Astrocyte (in vitro differentiated cells and primary cell): ENCODE results near the gene CMTM4. TPM values are rescaled to one million over a fixed set of nuclear protein-coding genes. Genes with fewer than 3 reads are reported as not detected.

ENCODE experiments used
- DNase-seq: peaks from one replicate; pipeline ENCODE4 v3.0.0-alpha.2; 2010; ENCODE audit warnings: low read depth
- FAIRE-seq: peaks from 2 replicates; lab custom pipeline; 2011; peaks lifted over from hg19 to GRCh38; lab: Jason Lieb, UNC
- H2AFZ ChIP-seq: 2 replicates; pipeline ENCODE4 v1.6.0; 2012; ENCODE audit warnings: low read depth, low read length, inconsistent platforms
- H3K27ac ChIP-seq: 2 replicates; pipeline ENCODE4 v1.5.1; 2011; ENCODE audit warnings: low read depth, low read length, inconsistent platforms
- H3K27me3 ChIP-seq: 2 replicates; pipeline ENCODE4 v1.6.0; 2011; ENCODE audit warnings: low read length, inconsistent platforms; ENCODE audit not compliant: insufficient read depth
- H3K36me3 ChIP-seq: 2 replicates; pipeline ENCODE4 v1.5.1; 2011; ENCODE audit warnings: low read length, inconsistent platforms; ENCODE audit not compliant: insufficient read depth
- H3K4me1 ChIP-seq: 2 replicates; pipeline ENCODE4 v1.5.1; 2011; ENCODE audit warnings: low read length, inconsistent platforms; ENCODE audit not compliant: insufficient read depth
- H3K4me2 ChIP-seq: 2 replicates; pipeline ENCODE4 v1.6.0; 2012; ENCODE audit warnings: low read length, inconsistent platforms
- H3K4me3 ChIP-seq: 2 replicates; pipeline ENCODE4 v1.5.1; 2011; ENCODE audit warnings: low read depth, mild to moderate bottlenecking, low read length, inconsistent platforms; ENCODE audit not compliant: insufficient read depth
- H3K79me2 ChIP-seq: 2 replicates; pipeline ENCODE4 v1.6.0; 2012; ENCODE audit warnings: mild to moderate bottlenecking, low read length, inconsistent platforms; ENCODE audit not compliant: insufficient read depth
- H3K9ac ChIP-seq: 2 replicates; pipeline ENCODE4 v1.6.0; 2012; ENCODE audit warnings: mild to moderate bottlenecking, low read length, inconsistent platforms
- H3K9me3 ChIP-seq: 2 replicates; pipeline ENCODE4 v1.5.1; 2012; ENCODE audit warnings: low read depth, mild to moderate bottlenecking, low read length, inconsistent platforms; ENCODE audit not compliant: insufficient read depth
- H4K20me1 ChIP-seq: 2 replicates; pipeline ENCODE4 v1.6.0; 2012; ENCODE audit warnings: low read length, inconsistent platforms; ENCODE audit not compliant: insufficient read depth
- H3K27ac Mint-ChIP-seq: one replicate; pipeline ENCODE4 v1.8.0; 2021; ENCODE audit warnings: mild to moderate bottlenecking, mixed read lengths; ENCODE audit not compliant: unreplicated experiment
- H3K27me3 Mint-ChIP-seq: one replicate; pipeline ENCODE4 v1.8.0; 2021; ENCODE audit warnings: low read depth, mixed read lengths; ENCODE audit not compliant: unreplicated experiment
- H3K36me3 Mint-ChIP-seq: one replicate; pipeline ENCODE4 v1.8.0; 2021; ENCODE audit warnings: low read depth, mixed read lengths; ENCODE audit not compliant: unreplicated experiment
- H3K4me1 Mint-ChIP-seq: one replicate; pipeline ENCODE4 v1.8.0; 2021; ENCODE audit warnings: low read depth, mixed read lengths; ENCODE audit not compliant: unreplicated experiment
- H3K4me3 Mint-ChIP-seq: one replicate; pipeline ENCODE4 v1.8.0; 2021; ENCODE audit warnings: mild to moderate bottlenecking, moderate library complexity, mixed read lengths; ENCODE audit not compliant: unreplicated experiment
- H3K9me3 Mint-ChIP-seq: one replicate; pipeline ENCODE4 v1.8.0; 2021; ENCODE audit warnings: mild to moderate bottlenecking, mixed read lengths; ENCODE audit not compliant: unreplicated experiment
- CTCF ChIP-seq: IDR thresholded peaks from 2 replicates; pipeline ENCODE4 v1.5.1; 2011; ENCODE audit warnings: low read depth, mild to moderate bottlenecking, inconsistent platforms, low read length, moderate library complexity; ENCODE audit not compliant: insufficient read depth
- EZH2 ChIP-seq: IDR thresholded peaks from 2 replicates; pipeline ENCODE4 v1.6.1; 2012; ENCODE audit warnings: mild to moderate bottlenecking, low read length, inconsistent platforms; ENCODE audit not compliant: insufficient read depth
- total RNA-seq: library from RNA; stranded (reverse); gene quantifications from 2 replicates; pipeline ENCODE4 v1.2.1, GENCODE V29; 2021

Gene CMTM4
- total RNA-seq, 1 donor from 2014 or later: 20.9 TPM

- peaks cover 4% of the 10 kb centered on the region for H4K20me1 ChIP-seq
- FAIRE-seq (no peak), DNase-seq (no peak)
- peaks cover 6% of the 10 kb centered on the region for H3K9me3 Mint-ChIP-seq
- no peaks in the 10 kb centered on the region for H3K79me2 ChIP-seq
- TF ChIP-seq CTCF (no peak), EZH2 (no peak)
- H3K27me3 ChIP-seq: peaks cover 3% of the 10 kb centered on the region
- H3K27me3 Mint-ChIP-seq: peaks cover 14% of the 10 kb centered on the region
- H3K9ac ChIP-seq: no peak overlapping the region
- no peak overlapping the region for H3K4me3 ChIP-seq
- H3K27ac Mint-ChIP-seq: no peak overlapping the region
- H3K4me3 Mint-ChIP-seq: no peak overlapping the region
- no peak overlapping the region for H3K27ac ChIP-seq
- H3K4me1 ChIP-seq: peaks cover under 1% of the 10 kb centered on the region
- no peak overlapping the region for H3K4me2 ChIP-seq
- H3K9me3 ChIP-seq: peaks cover 7% of the 10 kb centered on the region
- no peaks in the 10 kb centered on the region for H3K36me3 ChIP-seq
- no peaks in the 10 kb centered on the region for H3K4me1 Mint-ChIP-seq
- H2AFZ ChIP-seq: no peak overlapping the region
- peaks cover 2% of the 10 kb centered on the region for H3K36me3 Mint-ChIP-seq
Observed at GRCh38 chr16:66711581-66711980, 15.0 kb upstream of the CMTM4 start.

GRCh38 chr16:66706506-66706880 is 9.9 kb upstream of the CMTM4 start:
- H3K27ac Mint-ChIP-seq: no peak overlapping the region

More at GRCh38 chr16:66706506-66706880, 9.9 kb upstream of the CMTM4 start:
- Histone ChIP-seq H3K9ac (no peak overlapping the region), H3K27me3 (peaks cover 3% of the 10 kb centered on the region), H3K4me3 (no peak overlapping the region), H3K36me3 (no peaks in the 10 kb centered on the region), H3K9me3 (peaks cover 2% of the 10 kb centered on the region), H2AFZ (no peak overlapping the region), H3K4me1 (peaks cover 6% of the 10 kb centered on the region), H3K4me2 (peak overlapping the region; percentile 45), H4K20me1 (no peaks in the 10 kb centered on the region), H3K27ac (no peak overlapping the region), H3K79me2 (no peaks in the 10 kb centered on the region)
- FAIRE-seq (no peak), DNase-seq (no peak)
- Mint-ChIP-seq H3K9me3 (peaks cover 3% of the 10 kb centered on the region), H3K4me1 (no peaks in the 10 kb centered on the region), H3K36me3 (no peaks in the 10 kb centered on the region), H3K27me3 (peaks cover 25% of the 10 kb centered on the region), H3K4me3 (no peak overlapping the region)
- TF ChIP-seq EZH2 (no peak), CTCF (no peak)
